ENCODE data around the gene BPIFB6.

BPIFB6 gene

DNA sequence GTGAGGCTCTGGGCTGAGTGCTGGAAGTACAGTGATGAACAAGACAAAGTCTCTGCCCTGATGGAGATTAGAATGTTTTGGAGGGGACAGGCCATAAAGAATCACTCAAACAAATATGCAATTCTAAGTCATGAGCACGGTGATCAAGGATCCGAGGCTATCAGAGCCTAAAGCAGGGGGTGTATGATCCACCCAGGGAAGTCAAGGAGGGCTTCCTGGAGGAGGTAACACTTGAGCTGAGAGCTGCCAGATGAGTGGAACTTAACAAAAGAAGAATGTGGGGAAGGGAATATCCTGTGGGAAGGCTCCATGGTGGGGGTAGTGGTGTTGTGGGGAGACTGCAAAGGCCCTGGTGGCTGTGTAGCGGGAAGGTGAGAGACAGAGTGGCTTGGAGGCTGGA is 60.2 kb downstream of the BPIFB6 start:
- no peak for DNase-seq (ENCODE audit: low read depth)
- H3K4me3 ChIP-seq (replicated peaks; ENCODE audit: low read depth, low read length), result no peak overlapping the region
- TF ChIP-seq, protein P1, sequence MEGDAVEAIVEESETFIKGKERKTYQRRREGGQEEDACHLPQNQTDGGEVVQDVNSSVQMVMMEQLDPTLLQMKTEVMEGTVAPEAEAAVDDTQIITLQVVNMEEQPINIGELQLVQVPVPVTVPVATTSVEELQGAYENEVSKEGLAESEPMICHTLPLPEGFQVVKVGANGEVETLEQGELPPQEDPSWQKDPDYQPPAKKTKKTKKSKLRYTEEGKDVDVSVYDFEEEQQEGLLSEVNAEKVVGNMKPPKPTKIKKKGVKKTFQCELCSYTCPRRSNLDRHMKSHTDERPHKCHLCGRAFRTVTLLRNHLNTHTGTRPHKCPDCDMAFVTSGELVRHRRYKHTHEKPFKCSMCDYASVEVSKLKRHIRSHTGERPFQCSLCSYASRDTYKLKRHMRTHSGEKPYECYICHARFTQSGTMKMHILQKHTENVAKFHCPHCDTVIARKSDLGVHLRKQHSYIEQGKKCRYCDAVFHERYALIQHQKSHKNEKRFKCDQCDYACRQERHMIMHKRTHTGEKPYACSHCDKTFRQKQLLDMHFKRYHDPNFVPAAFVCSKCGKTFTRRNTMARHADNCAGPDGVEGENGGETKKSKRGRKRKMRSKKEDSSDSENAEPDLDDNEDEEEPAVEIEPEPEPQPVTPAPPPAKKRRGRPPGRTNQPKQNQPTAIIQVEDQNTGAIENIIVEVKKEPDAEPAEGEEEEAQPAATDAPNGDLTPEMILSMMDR (IDR thresholded peaks at IDR 0.05; ENCODE audit: low read length, missing control alignments), result no peak

- no peak for DNase-seq (ENCODE audit: low read depth)
- TF ChIP-seq, protein P1 (IDR thresholded peaks at IDR 0.05; ENCODE audit: low read length, missing control alignments), result no peak
Observed at GRCh38 chr20:33092361-33092760, 60.9 kb downstream of the BPIFB6 start.

GRCh38 chr20:33093074-33093473 is 61.6 kb downstream of the BPIFB6 start:
- DNase-seq (ENCODE audit: low read depth), result no peak
- no peak overlapping the region for H3K4me3 ChIP-seq (replicated peaks; ENCODE audit: low read depth, low read length)
- TF ChIP-seq, protein P1 (IDR thresholded peaks at IDR 0.05; ENCODE audit: low read length, missing control alignments), result no peak

More at GRCh38 chr20:33092361-33092760, 60.9 kb downstream of the BPIFB6 start:
- H3K4me3 ChIP-seq (replicated peaks; ENCODE audit: low read depth, low read length), result no peak overlapping the region

DNA sequence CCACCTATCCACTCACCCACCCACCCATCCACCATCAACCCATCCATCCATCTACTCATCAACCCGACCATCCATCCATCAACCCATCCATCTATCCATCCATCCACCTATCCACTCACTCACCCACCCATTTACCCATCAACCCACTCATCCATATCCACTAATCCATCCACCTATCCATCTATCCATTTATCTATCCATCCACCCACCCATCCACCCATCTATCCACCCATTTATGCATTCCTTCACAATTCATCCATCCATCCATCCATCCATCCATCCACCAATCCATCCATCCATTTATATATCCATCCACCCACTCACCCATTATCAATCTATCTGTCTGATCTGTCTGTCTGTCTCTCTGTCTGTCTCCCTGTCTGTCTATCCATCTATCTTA is 62.1 kb downstream of the BPIFB6 start:
- no peak overlapping the region for H3K4me3 ChIP-seq (replicated peaks; ENCODE audit: low read depth, low read length)
- no peak for DNase-seq (ENCODE audit: low read depth)
- TF ChIP-seq, protein P1 (IDR thresholded peaks at IDR 0.05; ENCODE audit: low read length, missing control alignments), result no peak
